ENCODE results near the gene ACE2.
"Not testable (repeated sequence)": the region's sequence is repeated elsewhere in the genome, so short reads cannot be mapped to it uniquely, and the experiment has no call there.

Gene ACE2

GRCh38 chrX:15600745-15601144, at the start of gene ACE2:
TSS of gene ACE2 (minus strand) at chrX:15600960. CDS start at chrX:15600911, 49 bp downstream.
- peak; percentile 23 for DNase-seq

DNA sequence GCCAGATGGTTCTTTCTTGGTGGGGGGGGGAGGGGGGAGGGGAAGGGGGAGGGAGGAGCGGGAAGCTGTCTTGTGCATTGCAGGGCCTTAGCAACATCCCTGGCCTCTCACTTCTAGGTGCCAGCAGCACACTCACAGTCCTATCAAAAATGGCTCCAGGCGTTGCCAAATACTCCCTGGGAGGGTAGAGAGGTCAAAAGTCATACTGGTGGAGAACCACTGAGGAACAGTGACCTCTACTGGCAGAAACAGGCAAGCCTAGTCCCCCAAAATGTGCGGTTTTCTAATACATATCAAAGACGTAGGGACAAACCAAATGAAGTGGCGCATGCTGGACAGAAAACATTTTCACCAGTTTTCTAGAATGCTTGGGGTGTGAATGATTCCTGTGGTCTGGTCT, 46.8 kb upstream of the ACE2 start:
- DNase-seq = not testable (repeated sequence)

DNA sequence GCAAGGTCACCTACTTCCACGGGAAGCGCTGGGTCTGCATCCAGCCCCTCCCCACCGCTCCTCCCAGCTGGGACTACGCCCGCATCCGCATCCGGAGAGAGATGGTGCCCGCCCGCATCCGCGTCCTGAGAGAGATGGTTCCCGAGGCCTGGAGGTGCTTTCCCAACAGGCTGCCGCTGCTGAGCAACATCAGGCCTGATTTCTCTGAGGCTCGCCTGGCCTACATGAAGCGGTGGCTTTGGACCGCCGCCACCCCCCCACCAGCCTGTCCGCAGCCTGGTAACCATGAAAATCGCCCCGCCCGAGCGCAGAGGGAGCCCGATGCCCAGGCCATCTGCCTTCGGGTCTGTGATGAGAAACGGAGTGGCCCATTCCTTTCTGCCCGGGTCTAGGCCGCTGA, 45.8 kb upstream of the ACE2 start:
- DNase-seq = no peak

GRCh38 chrX:15646031-15646430, 45.3 kb upstream of the ACE2 start:
- no peak for DNase-seq

DNA sequence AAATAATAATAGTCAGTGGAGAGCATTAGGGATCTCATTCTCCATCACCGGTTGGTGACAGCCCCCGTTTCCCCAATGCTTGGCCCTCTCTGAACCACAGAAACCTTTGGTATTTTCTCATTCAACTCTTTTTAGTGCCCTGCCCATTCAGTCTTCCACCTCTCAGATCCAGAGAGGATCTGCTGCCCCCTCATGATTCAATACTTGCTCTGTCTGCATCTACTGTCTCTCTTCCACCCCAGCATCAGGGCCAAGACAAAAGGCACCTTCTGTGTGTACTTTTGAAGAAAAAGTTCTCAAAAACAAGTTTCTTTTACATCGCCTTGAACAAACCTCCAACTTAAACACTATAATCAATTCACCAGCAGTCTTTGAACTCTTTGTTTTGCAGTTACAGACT, 44.5 kb upstream of the ACE2 start:
- DNase-seq = peak; percentile 4

GRCh38 chrX:15644560-15644872, 43.8 kb upstream of the ACE2 start:
- DNase-seq = no peak

- DNase-seq = no peak
Measured at GRCh38 chrX:15643786-15644559, 43.2 kb upstream of the ACE2 start.

- no peak for DNase-seq
Measured at GRCh38 chrX:15631637-15632036, 30.9 kb upstream of the ACE2 start.

DNA sequence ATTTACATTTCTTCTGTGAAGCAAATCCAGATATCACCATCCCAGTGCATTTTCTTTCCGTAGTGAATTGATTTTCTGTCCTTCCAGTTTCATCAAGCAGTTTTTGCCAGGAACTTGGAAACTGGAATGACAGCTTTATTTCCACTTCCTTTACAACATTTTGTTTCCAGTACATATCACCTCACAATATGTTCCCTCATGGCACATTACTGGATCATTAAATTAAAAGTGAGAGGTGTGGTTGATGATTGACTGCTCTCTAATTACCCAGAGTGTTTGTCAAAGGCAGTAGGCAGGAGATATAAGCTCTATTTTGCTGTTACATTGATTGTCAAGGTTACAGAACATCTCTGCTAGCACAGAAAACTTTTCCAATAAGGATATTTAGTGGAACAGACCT, 22.3 kb upstream of the ACE2 start:
- DNase-seq = no peak

DNA sequence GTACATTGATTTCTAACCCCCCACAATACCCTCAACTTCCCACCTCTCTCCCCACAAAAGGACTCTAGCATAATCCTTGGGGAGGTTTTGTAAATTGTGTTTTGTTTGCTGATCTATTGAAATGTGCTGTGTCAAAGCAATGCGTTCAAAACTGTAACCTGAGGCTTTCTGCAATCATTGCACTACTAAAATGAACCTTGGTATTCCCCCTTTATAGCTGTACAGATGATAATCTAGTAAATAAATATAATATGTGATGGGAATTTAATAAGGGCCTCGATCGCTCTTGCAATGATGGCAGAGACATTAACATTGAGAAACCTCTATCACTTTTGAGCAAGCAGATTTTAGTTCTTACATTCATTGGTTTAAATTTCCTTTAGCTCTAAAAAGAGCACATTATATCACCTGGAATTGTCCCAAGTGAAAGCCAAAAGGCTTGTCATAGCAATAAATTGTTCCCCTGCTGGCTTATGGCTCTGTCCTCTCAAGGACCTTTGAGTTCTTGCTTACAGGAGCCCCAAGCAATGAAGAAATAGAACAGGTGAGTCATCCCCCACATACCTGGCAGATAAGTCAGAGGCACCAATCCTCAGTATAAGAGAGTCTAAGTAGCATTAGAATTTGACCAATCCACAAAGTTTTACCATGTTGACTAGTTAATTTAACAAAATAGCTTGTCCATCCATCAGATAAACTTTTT, 18.4 kb upstream of the ACE2 start:
- DNase-seq = no peak

DNA sequence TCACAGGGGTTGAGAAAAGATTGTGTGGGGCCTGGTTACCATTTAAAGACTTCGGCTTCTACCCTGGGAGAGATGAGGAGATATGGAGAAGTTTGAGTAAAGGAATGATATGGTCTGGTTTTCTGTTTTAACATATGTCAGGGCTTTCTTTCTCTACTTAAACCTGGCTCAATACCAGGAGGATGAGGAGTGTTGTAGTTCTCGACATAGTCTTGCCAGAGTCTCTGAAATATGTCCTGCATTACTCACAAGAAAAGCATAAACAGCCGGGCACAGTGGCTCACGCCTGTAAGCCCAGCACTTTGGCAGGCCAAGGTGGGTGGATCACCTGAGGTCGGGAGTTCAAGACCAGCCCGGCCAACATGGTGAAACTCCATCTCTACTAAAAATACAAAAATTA, 16.4 kb upstream of the ACE2 start:
- no peak for DNase-seq

DNA sequence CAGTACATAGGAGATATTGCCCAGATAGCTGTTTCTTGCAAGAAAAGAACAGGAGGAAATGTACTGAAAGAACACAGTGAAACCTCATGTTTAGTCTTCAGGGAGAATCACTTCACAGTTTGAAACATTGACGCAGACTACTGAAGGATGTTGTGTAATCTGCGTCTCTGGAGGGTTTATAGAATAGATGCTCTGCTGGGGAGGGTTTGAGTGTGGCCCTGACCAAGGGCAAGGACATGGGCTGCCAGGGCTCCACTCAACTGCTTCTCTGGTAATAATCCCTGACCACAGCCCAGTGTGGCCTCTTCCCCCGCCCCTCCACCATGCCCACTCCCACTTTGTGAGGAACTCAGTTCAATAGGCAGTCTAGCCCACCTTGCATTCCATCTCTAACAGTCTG, 15.8 kb upstream of the ACE2 start:
- no peak for DNase-seq

- DNase-seq = no peak
Measured at GRCh38 chrX:15607067-15607466, 6.3 kb upstream of the ACE2 start.

DNA sequence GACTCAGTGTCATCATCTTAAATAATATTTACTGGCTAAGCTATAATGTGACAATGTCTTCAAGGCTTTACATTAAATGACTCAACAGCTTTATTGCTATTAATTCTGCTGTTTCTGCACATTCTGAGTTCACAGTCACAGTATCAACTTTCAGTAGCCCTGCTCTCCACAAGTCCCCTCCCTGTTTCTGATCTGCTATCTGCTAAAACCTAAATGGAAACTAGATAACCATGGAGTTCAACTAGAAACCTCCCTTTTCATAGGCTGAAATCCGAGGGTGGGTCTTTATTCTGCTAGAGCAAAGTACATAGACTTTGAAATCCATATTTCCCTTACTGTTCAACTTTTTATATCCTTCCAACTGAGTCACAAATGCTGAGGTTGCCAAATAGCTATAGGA, 5.4 kb upstream of the ACE2 start:
- peak; percentile 8 for DNase-seq

DNA sequence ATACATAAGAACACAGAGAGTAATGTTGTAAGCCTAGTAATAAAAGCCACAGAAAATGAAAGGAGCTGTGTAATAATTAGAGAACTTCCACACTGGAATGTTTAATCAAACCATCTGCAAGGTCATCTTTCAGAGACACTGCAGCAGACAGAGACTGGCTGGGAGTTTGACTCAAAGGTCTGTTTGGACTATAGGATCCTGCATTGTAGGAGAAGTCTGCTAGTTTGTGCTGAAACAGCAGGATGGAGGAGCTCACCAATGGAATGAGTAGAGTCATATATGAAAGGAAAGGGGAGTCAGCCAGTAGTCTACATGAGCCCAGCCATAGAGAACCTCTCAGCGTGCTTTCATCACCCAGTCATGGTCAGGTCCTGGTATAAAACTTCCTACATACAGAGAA, 4.5 kb upstream of the ACE2 start:
- DNase-seq = no peak

DNA sequence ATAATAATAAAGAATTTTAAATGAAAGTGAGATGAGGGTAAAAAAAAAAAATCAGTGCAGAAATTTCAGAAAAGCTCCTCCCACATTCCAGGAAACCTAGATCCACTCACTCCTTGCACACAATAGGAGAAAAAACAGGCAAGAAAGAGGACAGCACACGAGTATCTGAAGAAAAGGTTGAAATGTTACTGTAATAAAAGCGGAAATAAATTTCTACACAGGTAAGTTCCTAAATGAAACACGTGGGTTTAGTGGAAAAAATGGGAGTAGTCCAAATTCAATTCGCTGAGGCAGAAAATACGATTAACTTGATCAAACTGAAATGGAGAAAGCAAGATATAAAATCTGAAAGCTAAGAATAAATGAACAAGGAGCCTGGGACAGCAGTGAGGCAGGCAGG, 2.0 kb upstream of the ACE2 start:
- no peak for DNase-seq

- DNase-seq = no peak
Measured at GRCh38 chrX:15601932-15602331, 1.2 kb upstream of the ACE2 start.

GRCh38 chrX:15600049-15600448, 711 bp downstream of the ACE2 start:
- DNase-seq = no peak

GRCh38 chrX:15599461-15599860, 1.3 kb downstream of the ACE2 start:
- no peak for DNase-seq

GRCh38 chrX:15598026-15598425, 2.7 kb downstream of the ACE2 start:
- DNase-seq = no peak

GRCh38 chrX:15594371-15594770, 6.4 kb downstream of the ACE2 start:
- DNase-seq = no peak

GRCh38 chrX:15579778-15580747, 20.7 kb downstream of the ACE2 start:
- DNase-seq = peak; percentile 85

DNA sequence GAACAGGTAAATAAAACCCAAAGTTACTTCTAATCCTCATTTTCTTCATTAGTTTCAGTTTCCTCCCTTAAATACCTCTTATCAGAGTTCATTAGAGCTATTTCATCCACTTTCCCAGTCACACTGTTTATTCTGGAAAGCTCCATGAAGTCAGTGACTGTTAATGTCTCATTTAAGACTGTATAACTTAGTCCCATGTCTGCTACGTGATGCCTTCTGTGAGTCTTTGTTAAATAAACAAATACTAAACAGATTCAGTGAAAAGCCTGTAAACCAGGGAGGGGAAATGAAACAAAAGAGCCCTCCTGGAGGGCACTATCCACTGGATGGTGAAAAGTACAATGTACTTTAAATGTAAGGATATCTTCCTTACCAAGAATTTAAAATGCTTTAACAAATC, 24.7 kb downstream of the ACE2 start:
- no peak for DNase-seq

DNA sequence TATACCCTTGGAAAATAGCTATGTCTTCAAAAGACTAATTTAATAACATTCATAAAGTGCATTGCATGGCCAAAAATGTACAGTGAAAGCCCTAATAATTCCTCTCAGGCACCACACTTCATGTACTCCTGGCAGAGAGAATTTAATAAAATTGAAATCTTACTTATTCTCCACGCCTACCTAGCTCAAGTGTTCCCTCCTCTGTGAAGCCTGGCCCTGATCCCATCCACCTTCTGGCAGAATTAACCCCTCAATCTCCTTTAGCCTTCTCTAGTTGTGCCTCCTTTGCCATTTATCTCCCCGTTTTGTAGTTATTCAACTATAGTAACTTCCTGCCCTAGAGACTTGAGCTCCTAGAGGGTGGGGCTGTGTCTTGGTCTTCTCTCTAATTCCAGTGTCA, 26.7 kb downstream of the ACE2 start:
- DNase-seq = no peak
